Muscle of arm (tissue), 12 donors: ENCODE data around the gene ATXN7L1. TPM values are rescaled to one million over a fixed set of nuclear protein-coding genes. Genes with fewer than 3 reads are reported as not detected.
"Not testable (repeated sequence)": the region's sequence is repeated elsewhere in the genome, so short reads cannot be mapped to it uniquely, and the experiment has no call there.

Experiments used
- DNase-seq: peaks from one replicate; pipeline ENCODE4 v3.0.0-alpha.2; 2013
- polyA plus RNA-seq, 12 donors: library from polyadenylated mRNA; unstranded; fragments of 120-200 nt; gene quantifications; one replicate each; pipeline ENCODE4 v1.2.1, GENCODE V29; 2013; ENCODE audit not compliant: insufficient read length in 12 of 12

Gene ATXN7L1
- polyA plus RNA-seq, 12 donors = 6.3 to 19.2 (median 8.0) TPM; not detected in 1

DNA sequence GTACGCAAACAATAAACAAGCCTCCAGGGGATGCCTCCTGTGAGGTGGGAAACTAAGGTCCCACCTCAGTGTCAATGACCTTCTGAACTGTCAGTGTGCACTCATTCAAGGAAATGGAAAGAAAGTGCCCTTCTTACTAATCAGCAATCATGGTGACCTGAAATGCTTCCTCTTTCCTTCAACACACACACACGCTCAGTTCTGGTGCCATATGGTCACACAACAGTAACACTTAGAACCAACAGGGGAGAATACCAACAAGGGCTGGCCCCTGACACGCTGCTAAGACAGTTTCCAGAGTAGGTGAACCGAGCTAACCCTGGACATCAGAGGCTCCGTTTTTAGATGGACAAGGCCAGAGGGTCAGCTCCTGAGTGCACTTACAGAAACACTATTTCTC lies 253.0 kb downstream of the ATXN7L1 start:
- DNase-seq = no peak

DNA sequence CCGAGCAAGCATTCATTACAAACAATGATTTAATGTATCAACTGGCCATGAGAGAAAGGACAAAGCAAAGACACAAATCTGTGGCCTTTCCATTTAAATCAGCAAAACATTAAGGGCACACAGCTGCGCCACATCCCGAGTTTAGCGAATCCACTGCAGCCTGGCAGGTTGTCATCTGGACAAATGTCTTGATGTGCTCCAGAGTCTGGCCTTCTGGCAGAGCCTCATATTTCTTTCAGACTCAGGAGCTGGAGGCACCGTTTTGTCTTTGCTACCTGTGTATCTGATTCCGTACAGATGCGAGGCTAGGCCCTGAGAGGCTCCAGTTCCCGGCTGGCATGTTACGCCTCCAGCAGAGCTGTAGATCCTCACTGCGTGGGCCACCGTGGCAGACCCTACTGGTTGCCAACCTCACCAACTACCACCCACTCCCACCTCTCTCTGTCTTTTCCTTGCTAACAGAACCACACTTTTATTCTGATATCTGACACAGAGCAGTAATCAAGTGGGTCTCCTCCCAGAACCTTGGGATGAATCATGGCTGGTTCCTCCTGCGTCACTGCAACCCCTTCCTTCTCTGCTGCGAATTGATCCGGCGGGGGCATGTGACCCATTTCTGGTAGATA lies 254.2 kb downstream of the ATXN7L1 start:
- DNase-seq = no peak

GRCh38 chr7:105621617-105622016 lies 254.8 kb downstream of the ATXN7L1 start:
- peak; percentile 87 for DNase-seq

DNA sequence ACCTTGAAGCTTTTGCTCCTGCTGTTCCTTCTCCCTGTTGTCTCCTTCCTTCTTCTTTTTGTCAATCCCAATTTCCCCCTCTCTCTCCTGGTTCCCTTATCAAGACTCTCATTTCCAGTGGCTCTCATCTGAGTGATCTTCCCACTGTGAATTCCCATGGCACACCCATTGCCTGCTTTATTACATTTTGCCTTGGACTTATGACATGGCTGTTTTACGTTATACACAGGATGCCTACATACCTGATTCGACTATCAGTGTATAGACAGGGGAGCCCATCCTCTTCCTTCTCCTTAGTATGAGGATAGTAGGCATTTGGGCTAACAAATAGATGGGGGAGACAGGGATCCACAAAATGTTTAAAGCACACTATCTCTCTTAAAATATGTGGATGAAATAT lies 255.2 kb downstream of the ATXN7L1 start:
- no peak for DNase-seq

GRCh38 chr7:105619590-105619989 lies 256.8 kb downstream of the ATXN7L1 start:
- DNase-seq = no peak

DNA sequence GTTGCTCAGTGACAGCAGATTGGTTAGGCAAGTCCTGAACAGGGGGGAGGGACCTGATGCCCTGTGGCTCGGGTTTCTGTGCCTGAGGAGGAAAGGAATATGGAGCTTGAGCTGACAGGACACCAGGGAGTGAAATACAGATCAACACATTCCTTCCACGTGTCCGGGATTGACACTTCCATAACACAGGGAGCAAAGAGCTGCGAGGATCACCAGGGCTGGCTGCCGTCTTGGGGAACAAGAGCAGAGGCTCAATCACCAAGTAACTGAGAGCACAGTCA lies 258.4 kb downstream of the ATXN7L1 start:
- no peak for DNase-seq

GRCh38 chr7:105617280-105618015 lies 259.0 kb downstream of the ATXN7L1 start:
- no peak for DNase-seq

DNA sequence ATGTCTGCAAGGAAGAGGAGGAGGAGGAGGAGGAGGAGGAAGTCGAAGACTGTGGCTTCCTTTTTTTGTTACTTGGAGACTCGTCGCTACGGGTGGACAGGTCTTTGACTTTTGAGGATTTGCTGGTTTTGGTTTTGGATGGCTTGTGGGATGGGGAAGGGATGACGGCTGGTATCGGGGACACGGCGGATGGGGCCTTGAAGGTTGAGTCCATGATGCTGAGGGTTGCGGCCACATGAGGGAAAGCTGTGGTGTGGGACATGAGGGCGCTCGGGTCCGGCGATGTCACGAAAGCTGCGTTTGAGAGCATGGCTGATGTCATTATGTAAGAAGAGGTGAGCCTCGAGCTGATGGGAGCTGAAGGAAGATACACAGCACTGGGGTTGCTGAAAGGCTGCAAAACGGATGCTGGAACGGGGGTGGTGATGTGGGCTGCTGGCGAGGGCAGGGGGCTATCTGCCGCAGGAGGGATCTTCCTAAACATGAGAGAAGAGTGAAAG lies 262.0 kb downstream of the ATXN7L1 start:
- DNase-seq = no peak

DNA sequence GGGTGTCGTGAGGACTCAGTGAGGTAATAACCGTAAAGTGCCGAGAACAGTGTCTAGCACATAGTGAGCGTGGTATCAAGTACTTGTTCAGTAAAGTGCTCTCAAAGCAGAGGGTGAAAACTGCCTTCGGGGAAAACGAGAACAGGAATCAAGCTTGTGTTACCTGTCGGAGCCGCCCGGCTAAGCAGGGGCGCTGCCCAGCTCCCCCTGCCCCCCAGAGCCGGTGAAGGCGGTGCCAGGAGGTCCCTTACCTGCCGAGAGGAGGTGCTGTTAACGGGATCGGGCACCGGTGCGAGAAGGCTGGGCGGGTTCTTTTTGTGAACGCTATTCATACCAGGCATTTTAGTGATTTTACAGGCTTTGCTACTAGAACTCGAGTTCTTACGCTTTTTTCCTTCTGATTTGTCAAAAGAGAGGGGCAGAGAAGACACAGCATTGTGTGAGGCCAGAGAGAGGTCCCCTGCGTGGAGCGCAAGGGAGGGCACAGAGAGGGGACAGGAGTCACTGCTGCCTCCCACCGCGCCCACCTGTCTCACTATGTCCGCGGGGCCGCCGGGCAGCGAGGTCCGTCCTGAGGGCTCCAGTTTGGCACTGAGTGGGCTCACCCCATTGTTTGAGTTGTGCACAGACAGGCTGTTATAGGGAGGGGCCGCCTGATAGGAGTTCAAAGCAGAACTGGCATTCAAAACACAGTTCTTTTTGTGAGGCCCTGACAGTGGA lies 262.6 kb downstream of the ATXN7L1 start:
- no peak for DNase-seq

GRCh38 chr7:105612806-105613205 lies 263.6 kb downstream of the ATXN7L1 start:
- DNase-seq = no peak

DNA sequence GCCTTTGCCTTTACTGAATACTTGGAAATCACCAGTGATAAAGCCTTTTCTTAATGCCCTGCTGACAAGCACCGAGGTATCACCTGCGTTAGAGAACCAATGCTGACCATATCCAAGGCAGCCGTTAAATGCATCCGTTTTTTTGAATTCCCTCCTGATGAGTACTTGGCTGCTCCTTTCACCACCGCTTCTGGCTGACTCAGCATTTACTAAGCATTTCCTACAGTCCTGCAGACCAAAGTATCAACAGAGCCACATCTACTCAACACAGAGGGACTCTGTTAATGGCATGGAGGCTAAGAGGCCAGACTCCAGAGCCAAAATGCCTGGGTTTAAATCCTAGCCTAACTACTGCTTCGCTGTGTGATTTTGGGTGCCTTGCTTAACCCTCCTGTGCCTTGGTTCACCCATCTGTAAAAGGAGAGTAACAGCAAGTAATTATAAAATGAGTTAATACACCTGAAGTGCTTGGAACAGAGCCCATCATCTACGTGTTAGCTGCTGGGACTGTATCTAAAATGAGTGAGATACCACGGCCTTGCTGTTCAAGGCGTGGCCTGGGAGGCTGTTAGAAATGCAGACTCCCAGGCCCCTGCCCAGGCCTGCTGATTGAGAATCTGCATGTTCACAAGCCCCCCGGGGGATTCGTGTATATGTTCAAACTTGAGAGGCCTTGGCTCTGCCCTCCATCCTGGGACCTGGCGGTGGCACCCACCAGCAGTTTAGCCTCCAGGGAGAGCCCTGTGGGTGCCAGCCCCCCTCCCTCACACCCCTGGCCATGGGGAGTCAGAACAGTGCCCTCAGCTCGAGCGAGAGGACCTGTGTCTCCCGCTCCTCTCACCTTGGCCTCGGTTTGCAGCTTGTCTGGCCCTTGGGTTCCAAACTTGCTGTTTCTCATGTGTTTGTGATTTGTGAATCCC lies 264.3 kb downstream of the ATXN7L1 start:
- DNase-seq = no peak

- no peak for DNase-seq
Observed at GRCh38 chr7:105610165-105610930, 266.1 kb downstream of the ATXN7L1 start.

GRCh38 chr7:105602325-105603305 lies 273.8 kb downstream of the ATXN7L1 start:
- no peak for DNase-seq

GRCh38 chr7:105600720-105601550 lies 275.5 kb downstream of the ATXN7L1 start:
- no peak for DNase-seq

GRCh38 chr7:105599551-105599950 lies 276.8 kb downstream of the ATXN7L1 start:
- no peak for DNase-seq

GRCh38 chr7:105599080-105599479 lies 277.3 kb downstream of the ATXN7L1 start:
- not testable (repeated sequence) for DNase-seq

DNA sequence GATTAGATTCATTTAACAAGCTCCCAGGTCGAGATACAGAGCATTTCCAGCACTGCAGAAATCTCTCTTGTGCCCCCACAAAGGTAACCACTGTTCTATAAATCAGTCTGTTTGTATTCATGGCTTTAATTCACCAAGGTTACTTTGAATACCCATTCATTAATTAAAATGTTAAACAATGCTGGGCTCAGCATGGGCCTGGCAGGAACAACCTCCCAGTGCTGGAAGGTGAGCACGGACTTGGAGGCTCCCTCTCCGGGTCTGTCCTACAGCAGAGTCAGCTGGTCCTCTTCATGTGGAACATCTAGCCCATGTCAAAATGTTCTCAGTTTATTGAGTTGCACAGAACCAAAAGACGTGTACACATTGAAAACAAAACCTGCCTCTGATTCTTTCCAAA lies 279.5 kb downstream of the ATXN7L1 start:
- DNase-seq = no peak

DNA sequence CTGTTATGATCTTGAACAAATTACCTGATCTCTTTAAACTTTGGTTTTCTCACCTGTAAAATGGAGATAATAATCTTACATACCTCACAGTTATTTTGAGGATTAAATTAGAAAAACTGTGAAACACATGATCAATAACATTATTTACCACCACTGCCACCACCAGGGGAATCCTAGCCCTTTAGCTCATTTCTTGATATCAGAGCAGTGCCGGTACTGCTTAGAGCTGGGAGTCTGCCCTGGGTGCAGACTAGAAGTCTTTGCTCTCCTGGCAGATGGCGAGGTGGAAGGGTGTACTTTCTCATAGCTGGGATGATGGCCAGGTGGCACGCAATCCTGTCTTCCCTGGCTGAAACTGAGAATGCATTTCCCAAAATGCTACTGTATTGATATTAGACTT lies 282.4 kb downstream of the ATXN7L1 start:
- DNase-seq = no peak

- DNase-seq = no peak
Observed at GRCh38 chr7:105591522-105591921, 284.9 kb downstream of the ATXN7L1 start.
